ENCODE data around the gene RPAP2. TPM values are rescaled to one million over a fixed set of nuclear protein-coding genes. Genes with fewer than 3 reads are reported as not detected.
"Not testable (repeated sequence)": the region's sequence is repeated elsewhere in the genome, so short reads cannot be mapped to it uniquely, and the experiment has no call there.

RPAP2 gene
- total RNA-seq, 1 experiment from 2014 or later = 19.8 TPM

DNA sequence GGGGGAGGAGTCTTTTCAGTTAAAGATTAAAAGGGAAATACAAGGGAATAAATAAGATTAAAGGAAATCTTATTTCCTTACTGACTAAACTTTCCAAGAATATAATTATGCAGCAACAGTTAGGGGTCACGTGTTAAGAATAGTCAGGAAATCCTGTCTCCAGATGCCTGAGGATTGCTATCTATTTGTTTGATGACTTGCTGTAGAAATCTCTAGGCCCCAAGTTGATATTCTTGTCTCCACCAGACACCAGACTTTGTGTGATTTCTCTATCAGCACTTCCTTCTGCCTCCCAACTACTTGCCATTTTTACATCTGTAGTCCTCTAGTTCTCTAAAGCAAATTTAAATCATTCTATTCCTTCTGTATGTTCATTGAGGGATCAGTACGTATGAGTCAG, 77.5 kb downstream of the RPAP2 start:
- ATAC-seq (no peak), DNase-seq (ENCODE audit: low spot score) (no peak)
- H3K4me3 Mint-ChIP-seq = no peak overlapping the region
- H3K27ac Mint-ChIP-seq = no peak overlapping the region
- H3K4me1 Mint-ChIP-seq = no peaks in the 10 kb centered on the region
- H3K36me3 Mint-ChIP-seq = peaks cover 9% of the 10 kb centered on the region
- TF ChIP-seq FOXP1 (CRISPR knock-in tag; IDR thresholded peaks at IDR 0.05; ENCODE audit: borderline replicate concordance) (no peak), HMGA2 (CRISPR knock-in tag; IDR thresholded peaks at IDR 0.05) (no peak), USF2 (CRISPR knock-in tag; IDR thresholded peaks at IDR 0.05) (no peak), ZMAT4 (CRISPR knock-in tag; IDR thresholded peaks at IDR 0.05) (no peak), HMGXB4 (CRISPR knock-in tag; IDR thresholded peaks at IDR 0.05) (no peak), MAX (CRISPR knock-in tag; IDR thresholded peaks at IDR 0.05) (no peak), ARID4B (CRISPR knock-in tag; IDR thresholded peaks at IDR 0.05; ENCODE audit: borderline replicate concordance) (no peak), TP53 (CRISPR knock-in tag; IDR thresholded peaks at IDR 0.05) (no peak), MYBL2 (CRISPR knock-in tag; IDR thresholded peaks at IDR 0.05) (no peak), RORB (CRISPR knock-in tag; IDR thresholded peaks at IDR 0.05) (no peak), JUN (CRISPR knock-in tag; IDR thresholded peaks at IDR 0.05) (no peak), ZNF219 (CRISPR knock-in tag; IDR thresholded peaks at IDR 0.05; ENCODE audit: borderline replicate concordance) (no peak), IRF2 (CRISPR knock-in tag; IDR thresholded peaks at IDR 0.05; ENCODE audit: borderline replicate concordance, low read depth) (no peak), ZNF232 (CRISPR knock-in tag; IDR thresholded peaks at IDR 0.05) (no peak), NFYB (CRISPR knock-in tag; conservative IDR thresholded peaks at IDR 0.05; ENCODE audit: low read depth) (no peak)
- TF ChIP-seq, protein P1, sequence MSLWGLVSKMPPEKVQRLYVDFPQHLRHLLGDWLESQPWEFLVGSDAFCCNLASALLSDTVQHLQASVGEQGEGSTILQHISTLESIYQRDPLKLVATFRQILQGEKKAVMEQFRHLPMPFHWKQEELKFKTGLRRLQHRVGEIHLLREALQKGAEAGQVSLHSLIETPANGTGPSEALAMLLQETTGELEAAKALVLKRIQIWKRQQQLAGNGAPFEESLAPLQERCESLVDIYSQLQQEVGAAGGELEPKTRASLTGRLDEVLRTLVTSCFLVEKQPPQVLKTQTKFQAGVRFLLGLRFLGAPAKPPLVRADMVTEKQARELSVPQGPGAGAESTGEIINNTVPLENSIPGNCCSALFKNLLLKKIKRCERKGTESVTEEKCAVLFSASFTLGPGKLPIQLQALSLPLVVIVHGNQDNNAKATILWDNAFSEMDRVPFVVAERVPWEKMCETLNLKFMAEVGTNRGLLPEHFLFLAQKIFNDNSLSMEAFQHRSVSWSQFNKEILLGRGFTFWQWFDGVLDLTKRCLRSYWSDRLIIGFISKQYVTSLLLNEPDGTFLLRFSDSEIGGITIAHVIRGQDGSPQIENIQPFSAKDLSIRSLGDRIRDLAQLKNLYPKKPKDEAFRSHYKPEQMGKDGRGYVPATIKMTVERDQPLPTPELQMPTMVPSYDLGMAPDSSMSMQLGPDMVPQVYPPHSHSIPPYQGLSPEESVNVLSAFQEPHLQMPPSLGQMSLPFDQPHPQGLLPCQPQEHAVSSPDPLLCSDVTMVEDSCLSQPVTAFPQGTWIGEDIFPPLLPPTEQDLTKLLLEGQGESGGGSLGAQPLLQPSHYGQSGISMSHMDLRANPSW (CRISPR knock-in tag; conservative IDR thresholded peaks at IDR 0.05; ENCODE audit: low read depth) = no peak
- TF ChIP-seq, protein P2, sequence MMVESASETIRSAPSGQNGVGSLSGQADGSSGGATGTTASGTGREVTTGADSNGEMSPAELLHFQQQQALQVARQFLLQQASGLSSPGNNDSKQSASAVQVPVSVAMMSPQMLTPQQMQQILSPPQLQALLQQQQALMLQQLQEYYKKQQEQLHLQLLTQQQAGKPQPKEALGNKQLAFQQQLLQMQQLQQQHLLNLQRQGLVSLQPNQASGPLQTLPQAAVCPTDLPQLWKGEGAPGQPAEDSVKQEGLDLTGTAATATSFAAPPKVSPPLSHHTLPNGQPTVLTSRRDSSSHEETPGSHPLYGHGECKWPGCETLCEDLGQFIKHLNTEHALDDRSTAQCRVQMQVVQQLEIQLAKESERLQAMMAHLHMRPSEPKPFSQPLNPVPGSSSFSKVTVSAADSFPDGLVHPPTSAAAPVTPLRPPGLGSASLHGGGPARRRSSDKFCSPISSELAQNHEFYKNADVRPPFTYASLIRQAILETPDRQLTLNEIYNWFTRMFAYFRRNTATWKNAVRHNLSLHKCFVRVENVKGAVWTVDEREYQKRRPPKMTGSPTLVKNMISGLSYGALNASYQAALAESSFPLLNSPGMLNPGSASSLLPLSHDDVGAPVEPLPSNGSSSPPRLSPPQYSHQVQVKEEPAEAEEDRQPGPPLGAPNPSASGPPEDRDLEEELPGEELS (CRISPR knock-in tag; IDR thresholded peaks at IDR 0.05) = no peak
- ChIA-PET POLR2A (no interaction called here), CTCF (no interaction called here)
- H3K9me3 Mint-ChIP-seq = peaks cover 5% of the 10 kb centered on the region
- H3K27me3 Mint-ChIP-seq (ENCODE audit: low read depth) = no peaks in the 10 kb centered on the region

DNA sequence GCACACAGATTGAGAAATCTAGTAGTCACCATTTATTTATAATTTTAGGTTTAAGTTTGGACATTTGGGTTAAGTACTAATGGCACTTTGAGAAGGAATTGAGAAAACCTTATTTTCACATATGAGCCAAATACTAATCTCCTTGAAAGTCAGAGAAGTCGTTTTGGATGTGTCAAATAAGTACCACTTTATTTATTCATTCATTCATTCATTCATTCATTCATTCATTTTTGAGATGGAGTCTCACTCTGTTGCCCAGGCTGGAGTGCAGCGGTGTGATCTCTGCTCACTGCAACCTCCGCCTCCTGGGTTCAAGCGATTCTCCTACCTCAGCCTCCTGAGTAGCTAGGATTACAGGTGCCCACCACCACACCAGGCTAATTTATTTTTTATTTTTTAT, 79.1 kb downstream of the RPAP2 start:
- POLR2A ChIA-PET = interaction anchor here (0.6 kb wide), 1 partner anchor 461 kb away, joined by 4 read pairs; no protein-coding TSS in a partner anchor

More for the DNA sequence above, 79.1 kb downstream of the RPAP2 start:
- H3K9me3 Mint-ChIP-seq; CTCF ChIA-PET; DNase-seq (ENCODE audit: low spot score); H3K27ac Mint-ChIP-seq; ATAC-seq; H3K4me1 Mint-ChIP-seq; H3K4me3 Mint-ChIP-seq; H3K27me3 Mint-ChIP-seq (ENCODE audit: low read depth): not testable (repeated sequence)
- peaks cover 14% of the 10 kb centered on the region for H3K36me3 Mint-ChIP-seq

Measured in WTC11 (cell line).